ENCODE results near the gene CH25H. TPM values are rescaled to one million over a fixed set of nuclear protein-coding genes. Genes with fewer than 3 reads are reported as not detected.

The CH25H gene
- total RNA-seq, 1 donor from 2014 or later = not detected

- no peak for DNase-seq (ENCODE audit: low spot score)
- H3K4me3 Mint-ChIP-seq = no peak overlapping the region
- intact Hi-C loops (cut with micrococcal nuclease) = no loop called here
- no peaks in the 10 kb centered on the region for H3K9me3 Mint-ChIP-seq
- no peaks in the 10 kb centered on the region for H3K27me3 Mint-ChIP-seq (ENCODE audit: insufficient read depth)
- H3K27ac Mint-ChIP-seq = no peak overlapping the region
- no peaks in the 10 kb centered on the region for H3K36me3 Mint-ChIP-seq (ENCODE audit: low read depth)
- no peaks in the 10 kb centered on the region for H3K4me1 Mint-ChIP-seq (ENCODE audit: low read depth)
Measured at GRCh38 chr10:89241486-89242344, 34.6 kb upstream of the CH25H start.

GRCh38 chr10:89241026-89241425, 33.9 kb upstream of the CH25H start:
- no peaks in the 10 kb centered on the region for H3K4me1 Mint-ChIP-seq (ENCODE audit: low read depth)
- H3K9me3 Mint-ChIP-seq = no peaks in the 10 kb centered on the region
- H3K27ac Mint-ChIP-seq = no peak overlapping the region
- H3K4me3 Mint-ChIP-seq = no peak overlapping the region
- no peaks in the 10 kb centered on the region for H3K36me3 Mint-ChIP-seq (ENCODE audit: low read depth)
- no peaks in the 10 kb centered on the region for H3K27me3 Mint-ChIP-seq (ENCODE audit: insufficient read depth)
- intact Hi-C loops (cut with micrococcal nuclease) = no loop called here
- no peak for DNase-seq (ENCODE audit: low spot score)

GRCh38 chr10:89240519-89240918, 33.4 kb upstream of the CH25H start:
- no peaks in the 10 kb centered on the region for H3K9me3 Mint-ChIP-seq
- no peak overlapping the region for H3K27ac Mint-ChIP-seq
- DNase-seq (ENCODE audit: low spot score) = no peak
- H3K36me3 Mint-ChIP-seq (ENCODE audit: low read depth) = no peaks in the 10 kb centered on the region
- H3K4me1 Mint-ChIP-seq (ENCODE audit: low read depth) = no peaks in the 10 kb centered on the region
- H3K4me3 Mint-ChIP-seq = no peak overlapping the region
- peaks cover under 1% of the 10 kb centered on the region for H3K27me3 Mint-ChIP-seq (ENCODE audit: insufficient read depth)
- intact Hi-C loops (cut with micrococcal nuclease) = no loop called here

GRCh38 chr10:89238956-89239644, 32.0 kb upstream of the CH25H start:
- Mint-ChIP-seq H3K9me3 (no peaks in the 10 kb centered on the region), H3K27ac (no peak overlapping the region), H3K36me3 (ENCODE audit: low read depth) (no peaks in the 10 kb centered on the region)

GRCh38 chr10:89237849-89238248, 30.7 kb upstream of the CH25H start:
- intact Hi-C loops (cut with micrococcal nuclease) = no loop called here
- Mint-ChIP-seq H3K27ac (no peak overlapping the region), H3K4me1 (ENCODE audit: low read depth) (no peaks in the 10 kb centered on the region), H3K36me3 (ENCODE audit: low read depth) (no peaks in the 10 kb centered on the region), H3K9me3 (no peaks in the 10 kb centered on the region), H3K27me3 (ENCODE audit: insufficient read depth) (peaks cover 3% of the 10 kb centered on the region), H3K4me3 (no peak overlapping the region)
- DNase-seq (ENCODE audit: low spot score) = no peak

More at GRCh38 chr10:89238956-89239644, 32.0 kb upstream of the CH25H start:
- DNase-seq (ENCODE audit: low spot score) = no peak
- intact Hi-C loops (cut with micrococcal nuclease) = no loop called here
- Mint-ChIP-seq H3K4me1 (ENCODE audit: low read depth) (no peaks in the 10 kb centered on the region), H3K27me3 (ENCODE audit: insufficient read depth) (peaks cover 3% of the 10 kb centered on the region), H3K4me3 (no peak overlapping the region)

GRCh38 chr10:89236226-89236797, 29.2 kb upstream of the CH25H start:
- H3K9me3 Mint-ChIP-seq = no peaks in the 10 kb centered on the region
- intact Hi-C loops (cut with micrococcal nuclease) = no loop called here
- H3K4me3 Mint-ChIP-seq = no peak overlapping the region
- H3K27me3 Mint-ChIP-seq (ENCODE audit: insufficient read depth) = peaks cover 3% of the 10 kb centered on the region
- no peaks in the 10 kb centered on the region for H3K36me3 Mint-ChIP-seq (ENCODE audit: low read depth)
- H3K27ac Mint-ChIP-seq = no peak overlapping the region
- no peaks in the 10 kb centered on the region for H3K4me1 Mint-ChIP-seq (ENCODE audit: low read depth)
- no peak for DNase-seq (ENCODE audit: low spot score)

GRCh38 chr10:89235073-89235798, 28.1 kb upstream of the CH25H start:
- H3K36me3 Mint-ChIP-seq (ENCODE audit: low read depth) = no peaks in the 10 kb centered on the region
- no peak overlapping the region for H3K27ac Mint-ChIP-seq
- H3K9me3 Mint-ChIP-seq = no peaks in the 10 kb centered on the region
- peaks cover 3% of the 10 kb centered on the region for H3K27me3 Mint-ChIP-seq (ENCODE audit: insufficient read depth)
- intact Hi-C loops (cut with micrococcal nuclease) = no loop called here
- no peak for DNase-seq (ENCODE audit: low spot score)
- H3K4me3 Mint-ChIP-seq = no peak overlapping the region
- no peaks in the 10 kb centered on the region for H3K4me1 Mint-ChIP-seq (ENCODE audit: low read depth)

- Mint-ChIP-seq H3K4me1 (ENCODE audit: low read depth) (no peaks in the 10 kb centered on the region), H3K36me3 (ENCODE audit: low read depth) (no peaks in the 10 kb centered on the region), H3K9me3 (no peaks in the 10 kb centered on the region), H3K27ac (no peak overlapping the region), H3K4me3 (no peak overlapping the region), H3K27me3 (ENCODE audit: insufficient read depth) (peaks cover 3% of the 10 kb centered on the region)
- intact Hi-C loops (cut with micrococcal nuclease) = no loop called here
- DNase-seq (ENCODE audit: low spot score) = no peak
Measured at GRCh38 chr10:89233033-89233432, 25.9 kb upstream of the CH25H start.

GRCh38 chr10:89228962-89229361, 21.8 kb upstream of the CH25H start:
- intact Hi-C loops (cut with micrococcal nuclease) = no loop called here
- Mint-ChIP-seq H3K27ac (no peak overlapping the region), H3K9me3 (no peaks in the 10 kb centered on the region), H3K36me3 (ENCODE audit: low read depth) (no peaks in the 10 kb centered on the region), H3K4me1 (ENCODE audit: low read depth) (no peaks in the 10 kb centered on the region), H3K27me3 (ENCODE audit: insufficient read depth) (no peaks in the 10 kb centered on the region), H3K4me3 (no peak overlapping the region)
- DNase-seq (ENCODE audit: low spot score) = no peak

- DNase-seq (ENCODE audit: low spot score) = no peak
- no peaks in the 10 kb centered on the region for H3K27me3 Mint-ChIP-seq (ENCODE audit: insufficient read depth)
- no peak overlapping the region for H3K27ac Mint-ChIP-seq
- H3K4me3 Mint-ChIP-seq = no peak overlapping the region
- H3K36me3 Mint-ChIP-seq (ENCODE audit: low read depth) = no peaks in the 10 kb centered on the region
- H3K9me3 Mint-ChIP-seq = no peaks in the 10 kb centered on the region
- H3K4me1 Mint-ChIP-seq (ENCODE audit: low read depth) = no peaks in the 10 kb centered on the region
- intact Hi-C loops (cut with micrococcal nuclease) = no loop called here
Measured at GRCh38 chr10:89228146-89228545, 21.0 kb upstream of the CH25H start.

- DNase-seq (ENCODE audit: low spot score) = no peak
- H3K4me1 Mint-ChIP-seq (ENCODE audit: low read depth) = no peaks in the 10 kb centered on the region
- no peaks in the 10 kb centered on the region for H3K36me3 Mint-ChIP-seq (ENCODE audit: low read depth)
- no peaks in the 10 kb centered on the region for H3K9me3 Mint-ChIP-seq
- H3K4me3 Mint-ChIP-seq = no peak overlapping the region
- no peaks in the 10 kb centered on the region for H3K27me3 Mint-ChIP-seq (ENCODE audit: insufficient read depth)
- no peak overlapping the region for H3K27ac Mint-ChIP-seq
- intact Hi-C loops (cut with micrococcal nuclease) = no loop called here
Measured at GRCh38 chr10:89226891-89227290, 19.8 kb upstream of the CH25H start.

GRCh38 chr10:89224739-89225443, 17.8 kb upstream of the CH25H start:
- no peak for DNase-seq (ENCODE audit: low spot score)
- no peak overlapping the region for H3K27ac Mint-ChIP-seq
- H3K4me3 Mint-ChIP-seq = no peak overlapping the region
- no peaks in the 10 kb centered on the region for H3K27me3 Mint-ChIP-seq (ENCODE audit: insufficient read depth)
- no peaks in the 10 kb centered on the region for H3K4me1 Mint-ChIP-seq (ENCODE audit: low read depth)
- peaks cover 1% of the 10 kb centered on the region for H3K36me3 Mint-ChIP-seq (ENCODE audit: low read depth)
- no peaks in the 10 kb centered on the region for H3K9me3 Mint-ChIP-seq
- intact Hi-C loops (cut with micrococcal nuclease) = no loop called here

Measured in activated T-helper 1 cell treated with anti-CD3 and anti-CD28 coated beads, Interleukin-12 subunit alpha, Interleukin-12 subunit beta, Interleukin-2, Interleukin-4 antibody, amounts not matched to agents 30 ng/mL and 10 ng/mL and 1 ng/mL, durations not matched to agents 14 hours and 24 hours and 36 hours (primary cell).